ENCODE data around the gene CCZ1B. TPM values are rescaled to one million over a fixed set of nuclear protein-coding genes. Genes with fewer than 3 reads are reported as not detected.
"Not testable (repeated sequence)": the region's sequence is repeated elsewhere in the genome, so short reads cannot be mapped to it uniquely, and the experiment has no call there.

The CCZ1B gene
- total and polyA plus RNA-seq, 4 donors = 9.6 to 23.8 (median 16.0) TPM

- not testable (repeated sequence) for H3K4me1 ChIP-seq (ENCODE audit: control insufficient read depth in 4 of 4, insufficient read depth in 4 of 4, low read length in 3 of 4); H3K27ac ChIP-seq (ENCODE audit: low read depth in 1 of 2, low read length in 2 of 2); H3K27me3 ChIP-seq (ENCODE audit: control insufficient read depth in 4 of 4, insufficient read depth in 4 of 4, low read length in 3 of 4); H3K9me3 ChIP-seq (ENCODE audit: control insufficient read depth in 4 of 4, low read length in 3 of 4); H3K36me3 ChIP-seq (ENCODE audit: control insufficient read depth in 4 of 4, insufficient read depth in 3 of 4, low read depth in 1 of 4, low read length in 3 of 4); DNase-seq (ENCODE audit: low spot score); H3K9ac ChIP-seq (ENCODE audit: low read depth in 1 of 2, low read length in 2 of 2); H3K4me3 ChIP-seq (ENCODE audit: low read depth in 1 of 3, low read length in 3 of 3)
- WGBS = 30% methylated on average over 6 of the region's 6 CpGs
Measured at GRCh38 chr7:6843654-6844053, 17.6 kb upstream of the CCZ1B start.

- H3K4me1 ChIP-seq (ENCODE audit: control insufficient read depth in 4 of 4, insufficient read depth in 4 of 4, low read length in 3 of 4); H3K27me3 ChIP-seq (ENCODE audit: control insufficient read depth in 4 of 4, insufficient read depth in 4 of 4, low read length in 3 of 4); H3K36me3 ChIP-seq (ENCODE audit: control insufficient read depth in 4 of 4, insufficient read depth in 3 of 4, low read depth in 1 of 4, low read length in 3 of 4); H3K9ac ChIP-seq (ENCODE audit: low read depth in 1 of 2, low read length in 2 of 2); H3K4me3 ChIP-seq (ENCODE audit: low read depth in 1 of 3, low read length in 3 of 3); H3K9me3 ChIP-seq (ENCODE audit: control insufficient read depth in 4 of 4, low read length in 3 of 4); H3K27ac ChIP-seq (ENCODE audit: low read depth in 1 of 2, low read length in 2 of 2); DNase-seq (ENCODE audit: low spot score): not testable (repeated sequence)
- 25% methylated on average over 5 of the region's 5 CpGs for WGBS
Measured at GRCh38 chr7:6843092-6843491, 17.0 kb upstream of the CCZ1B start.

GRCh38 chr7:6842278-6842921 lies 16.3 kb upstream of the CCZ1B start:
- H3K36me3 ChIP-seq (ENCODE audit: control insufficient read depth in 4 of 4, insufficient read depth in 3 of 4, low read depth in 1 of 4, low read length in 3 of 4); H3K27me3 ChIP-seq (ENCODE audit: control insufficient read depth in 4 of 4, insufficient read depth in 4 of 4, low read length in 3 of 4); H3K9me3 ChIP-seq (ENCODE audit: control insufficient read depth in 4 of 4, low read length in 3 of 4); H3K4me1 ChIP-seq (ENCODE audit: control insufficient read depth in 4 of 4, insufficient read depth in 4 of 4, low read length in 3 of 4); H3K4me3 ChIP-seq (ENCODE audit: low read depth in 1 of 3, low read length in 3 of 3); H3K9ac ChIP-seq (ENCODE audit: low read depth in 1 of 2, low read length in 2 of 2); DNase-seq (ENCODE audit: low spot score); H3K27ac ChIP-seq (ENCODE audit: low read depth in 1 of 2, low read length in 2 of 2): not testable (repeated sequence)
- 66% methylated on average over 20 of the region's 20 CpGs for WGBS

GRCh38 chr7:6837081-6837480 lies 11.0 kb upstream of the CCZ1B start:
- H3K4me1 ChIP-seq (ENCODE audit: control insufficient read depth in 4 of 4, insufficient read depth in 4 of 4, low read length in 3 of 4); H3K9ac ChIP-seq (ENCODE audit: low read depth in 1 of 2, low read length in 2 of 2); H3K4me3 ChIP-seq (ENCODE audit: low read depth in 1 of 3, low read length in 3 of 3); H3K9me3 ChIP-seq (ENCODE audit: control insufficient read depth in 4 of 4, low read length in 3 of 4); H3K27ac ChIP-seq (ENCODE audit: low read depth in 1 of 2, low read length in 2 of 2); H3K27me3 ChIP-seq (ENCODE audit: control insufficient read depth in 4 of 4, insufficient read depth in 4 of 4, low read length in 3 of 4); H3K36me3 ChIP-seq (ENCODE audit: control insufficient read depth in 4 of 4, insufficient read depth in 3 of 4, low read depth in 1 of 4, low read length in 3 of 4); DNase-seq (ENCODE audit: low spot score): not testable (repeated sequence)
- WGBS = 82% methylated on average over 10 of the region's 10 CpGs

- H3K27me3 ChIP-seq (ENCODE audit: control insufficient read depth in 4 of 4, insufficient read depth in 4 of 4, low read length in 3 of 4); H3K4me1 ChIP-seq (ENCODE audit: control insufficient read depth in 4 of 4, insufficient read depth in 4 of 4, low read length in 3 of 4): not testable (repeated sequence)
Measured at GRCh38 chr7:6835521-6835920, 9.4 kb upstream of the CCZ1B start.

GRCh38 chr7:6833636-6834035 lies 7.6 kb upstream of the CCZ1B start:
- peaks cover 0 to 4% (median 0%) of the 10 kb centered on the region in 4 donors for H3K27me3 ChIP-seq (ENCODE audit: control insufficient read depth in 4 of 4, insufficient read depth in 4 of 4, low read length in 3 of 4)
- TF ChIP-seq ATF3 (IDR thresholded peaks at IDR 0.05) (no peak), HNF4A (conservative IDR thresholded peaks at IDR 0.05) (no peak), TAF1 (conservative IDR thresholded peaks at IDR 0.05) (no peak), GABPA (IDR thresholded peaks at IDR 0.05 in 1 of 2, conservative IDR thresholded peaks at IDR 0.05 in 1 of 2) (no peak), NR2F2 (IDR thresholded peaks at IDR 0.05) (no peak), SP1 (IDR thresholded peaks at IDR 0.05) (no peak)
- no peaks in the 10 kb centered on the region for H3K36me3 ChIP-seq (ENCODE audit: control insufficient read depth in 4 of 4, insufficient read depth in 3 of 4, low read depth in 1 of 4, low read length in 3 of 4)
- no peak overlapping the region for H3K9ac ChIP-seq (ENCODE audit: low read depth in 1 of 2, low read length in 2 of 2)
- 80% methylated on average over 6 of the region's 6 CpGs for WGBS
- no peak for DNase-seq (ENCODE audit: low spot score)
- H3K4me3 ChIP-seq (ENCODE audit: low read depth in 1 of 3, low read length in 3 of 3) = no peak overlapping the region
- no peaks in the 10 kb centered on the region for H3K9me3 ChIP-seq (ENCODE audit: control insufficient read depth in 4 of 4, low read length in 3 of 4)
- no peaks in the 10 kb centered on the region for H3K4me1 ChIP-seq (ENCODE audit: control insufficient read depth in 4 of 4, insufficient read depth in 4 of 4, low read length in 3 of 4)
- no peak overlapping the region for H3K27ac ChIP-seq (ENCODE audit: low read depth in 1 of 2, low read length in 2 of 2)

More at GRCh38 chr7:6835521-6835920, 9.4 kb upstream of the CCZ1B start:
- 57% methylated on average over 3 of the region's 3 CpGs for WGBS
- H3K36me3 ChIP-seq (ENCODE audit: control insufficient read depth in 4 of 4, insufficient read depth in 3 of 4, low read depth in 1 of 4, low read length in 3 of 4); H3K27ac ChIP-seq (ENCODE audit: low read depth in 1 of 2, low read length in 2 of 2); H3K9me3 ChIP-seq (ENCODE audit: control insufficient read depth in 4 of 4, low read length in 3 of 4); DNase-seq (ENCODE audit: low spot score); H3K4me3 ChIP-seq (ENCODE audit: low read depth in 1 of 3, low read length in 3 of 3); H3K9ac ChIP-seq (ENCODE audit: low read depth in 1 of 2, low read length in 2 of 2): not testable (repeated sequence)

Measured in liver (tissue), 9 donors.